HEK293 (cell line): ENCODE data around the gene NCOR1.

Experiments used
- CTCF ChIA-PET: fragments of 350-600 bp; formaldehyde crosslinking; extraction: SDS; loops from one replicate; lab custom pipeline; 2021; ENCODE audit warnings: antibody characterized with exemption; lab: Yijun Ruan, JAX
- POLR2A ChIA-PET: fragments of 300-600 bp; formaldehyde crosslinking; extraction: SDS; loops from one replicate; lab custom pipeline; 2020; ENCODE audit warnings: antibody characterized with exemption, inconsistent platforms; lab: Yijun Ruan, JAX
- H3K27ac ChIP-seq: fragments of 200-500 bp; sonication (Bioruptor generic); 2 replicates; pipeline ENCODE4 v1.5.1; 2014; ENCODE audit warnings: low read depth, low read length, control low read depth, inconsistent platforms; ENCODE audit errors: extremely low read depth
- H3K36me3 ChIP-seq, 2 experiments: fragments of 200-500 bp in 1 of 2; sonication (Bioruptor generic) in 1 of 2; 1 replicate in 1 of 2; 2 replicates in 1 of 2; pipeline ENCODE4 v1.5.1; 2014 to 2017; ENCODE audit warnings: inconsistent platforms in 2 of 2, low read length in 2 of 2; ENCODE audit not compliant: control insufficient read depth in 2 of 2, insufficient read depth in 1 of 2
- H3K4me1 ChIP-seq: fragments of 200-500 bp; sonication (Bioruptor generic); 2 replicates; pipeline ENCODE4 v1.5.1; 2014; ENCODE audit warnings: mild to moderate bottlenecking, low read length, inconsistent platforms; ENCODE audit not compliant: control insufficient read depth, insufficient read depth
- H3K4me3 ChIP-seq: 2 replicates; pipeline ENCODE4 v1.5.1; 2011; ENCODE audit warnings: low read depth, mild to moderate bottlenecking, control low read depth, low read length, moderate library complexity
- H3K9me3 ChIP-seq: fragments of 200-500 bp; sonication (Bioruptor generic); 2 replicates; pipeline ENCODE4 v1.5.1; 2014; ENCODE audit warnings: low read depth, low read length, inconsistent platforms; ENCODE audit not compliant: control insufficient read depth, insufficient read depth
- BCL11A ChIP-seq: fragments of 450-650 bp; formaldehyde crosslinking; IDR thresholded peaks from 2 replicates; pipeline ENCODE4 v1.5.1; 2016; ENCODE audit warnings: low read depth, missing biosample characterization, missing genetic modification characterization
- GLI2 ChIP-seq: fragments of 450-650 bp; formaldehyde crosslinking; IDR thresholded peaks from 2 replicates; pipeline ENCODE4; 2017; ENCODE audit warnings: missing biosample characterization, missing genetic modification characterization, low read depth, borderline replicate concordance
- GLIS1 ChIP-seq: fragments of 450-650 bp; formaldehyde crosslinking; IDR thresholded peaks from 2 replicates; pipeline ENCODE4 v1.5.1; 2016; ENCODE audit warnings: missing biosample characterization, missing genetic modification characterization
- HOXC10 ChIP-seq: sonication (generic); formaldehyde crosslinking; IDR thresholded peaks from 2 replicates; pipeline ENCODE4 v1.8.1; 2023; ENCODE audit warnings: mild to moderate bottlenecking, missing genetic modification reagents
- OSR2 ChIP-seq: fragments of 450-650 bp; formaldehyde crosslinking; IDR thresholded peaks from 2 replicates; pipeline ENCODE4 v1.5.1; 2016; ENCODE audit warnings: missing biosample characterization, missing genetic modification characterization
- SP7 ChIP-seq: fragments of 450-650 bp; formaldehyde crosslinking; IDR thresholded peaks from 2 replicates; pipeline ENCODE4 v1.5.1; 2016; ENCODE audit warnings: missing biosample characterization, missing genetic modification characterization
- ZBTB17 ChIP-seq: fragments of 450-650 bp; formaldehyde crosslinking; IDR thresholded peaks from 2 replicates; pipeline ENCODE4 v1.5.1; 2016; ENCODE audit warnings: missing biosample characterization, missing genetic modification characterization
- ZFHX2 ChIP-seq: fragments of 450-650 bp; formaldehyde crosslinking; conservative IDR thresholded peaks from 2 replicates; pipeline ENCODE4 v1.5.1; 2016; ENCODE audit warnings: missing biosample characterization, missing genetic modification characterization
- ZNF26 ChIP-seq: fragments of 450-650 bp; formaldehyde crosslinking; IDR thresholded peaks from 2 replicates; pipeline ENCODE4 v1.5.1; 2016; ENCODE audit warnings: missing biosample characterization, missing genetic modification characterization
- ZNF274 ChIP-seq, 2 experiments: fragments of 200-500 bp in 1 of 2; fragments of 450-650 bp in 1 of 2; sonication (Bioruptor generic) in 1 of 2; formaldehyde crosslinking in 1 of 2; IDR thresholded peaks; 2 replicates each; pipeline versions ENCODE4 v1.5.1 to v1.6.1; 2014 to 2016; ENCODE audit warnings: borderline replicate concordance in 1 of 2, inconsistent platforms in 1 of 2, low read length in 1 of 2, missing biosample characterization in 1 of 2, missing genetic modification characterization in 1 of 2
- ZNF335 ChIP-seq: fragments of 450-650 bp; formaldehyde crosslinking; conservative IDR thresholded peaks from 2 replicates; pipeline ENCODE4 v1.5.1; 2016; ENCODE audit warnings: missing biosample characterization, missing genetic modification characterization
- ZNF354C ChIP-seq: fragments of 450-650 bp; formaldehyde crosslinking; IDR thresholded peaks from 2 replicates; pipeline ENCODE4 v1.5.1; 2016; ENCODE audit warnings: missing biosample characterization, missing genetic modification characterization, low read depth, borderline replicate concordance
- ZNF560 ChIP-seq: fragments of 450-650 bp; formaldehyde crosslinking; IDR thresholded peaks from 2 replicates; pipeline ENCODE4 v1.5.1; 2017; ENCODE audit warnings: missing biosample characterization, missing genetic modification characterization, borderline replicate concordance
- ZNF585B ChIP-seq: fragments of 450-650 bp; formaldehyde crosslinking; IDR thresholded peaks from 2 replicates; pipeline ENCODE4 v1.5.1; 2016; ENCODE audit warnings: missing biosample characterization, missing genetic modification characterization
- ZNF704 ChIP-seq: fragments of 450-650 bp; formaldehyde crosslinking; IDR thresholded peaks from 2 replicates; pipeline ENCODE4 v1.5.1; 2016; ENCODE audit warnings: missing biosample characterization, missing genetic modification characterization
- ZNF707 ChIP-seq: fragments of 450-650 bp; formaldehyde crosslinking; IDR thresholded peaks from 2 replicates; pipeline ENCODE4 v1.5.1; 2016; ENCODE audit warnings: missing biosample characterization, missing genetic modification characterization
- TF ChIP-seq, protein P1 (sequence below): fragments of 450-650 bp; formaldehyde crosslinking; IDR thresholded peaks from 2 replicates; pipeline ENCODE4 v1.5.1; 2016; ENCODE audit warnings: missing biosample characterization, missing genetic modification characterization
- TF ChIP-seq, protein P2 (sequence below): fragments of 450-650 bp; formaldehyde crosslinking; IDR thresholded peaks from 2 replicates; pipeline ENCODE4 v1.5.1; 2016; ENCODE audit warnings: missing biosample characterization, missing genetic modification characterization

The NCOR1 gene

DNA sequence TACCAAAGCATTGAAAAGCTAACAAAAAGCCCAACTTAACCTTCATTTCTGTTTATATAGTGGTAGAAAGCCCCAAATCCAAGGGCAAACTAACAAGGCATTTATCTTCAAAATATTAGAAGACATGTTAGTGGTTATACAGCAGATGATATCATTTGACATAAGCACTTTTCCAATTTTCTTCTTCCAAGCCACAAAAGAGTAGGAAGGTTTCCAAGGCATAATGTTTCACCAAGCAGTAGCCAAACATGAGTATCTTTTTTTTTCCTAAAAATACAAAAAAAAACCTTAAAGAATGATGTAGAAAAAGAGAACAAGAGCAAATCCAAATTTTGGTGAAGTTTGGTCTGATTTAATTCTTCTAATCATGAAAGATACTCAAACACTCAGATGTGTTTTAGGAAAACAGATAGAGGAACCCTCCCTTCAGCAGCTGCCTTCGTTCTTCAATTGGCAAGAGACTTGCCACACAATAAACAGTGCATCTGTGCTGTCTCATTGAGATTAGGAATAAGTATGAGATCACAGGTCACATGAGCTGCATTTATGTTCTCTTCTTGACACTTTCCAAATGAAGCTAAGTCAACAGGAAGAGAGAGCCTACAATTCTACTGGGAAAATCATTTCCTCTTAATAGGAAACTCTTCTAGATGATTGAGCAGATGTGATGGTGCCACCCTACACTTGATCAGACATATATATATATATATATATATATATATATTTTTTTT, 109.0 kb downstream of the NCOR1 start (continued):
- TF ChIP-seq ZNF704 (no peak), ZNF26 (tag by site-specific recombination) (peak; percentile 11; the same call in 1 of the 2 replicates), ZNF560 (tag by site-specific recombination) (no peak), ZBTB17 (0 out of 2 replicates have a peak, but pooled peaks have one; percentile 47), ZNF585B (tag by site-specific recombination) (no peak), GLI2 (tag by site-specific recombination) (no peak), ZNF354C (tag by site-specific recombination) (no peak)

- H3K4me3 ChIP-seq: no peak overlapping the region
- TF ChIP-seq, protein P1, sequence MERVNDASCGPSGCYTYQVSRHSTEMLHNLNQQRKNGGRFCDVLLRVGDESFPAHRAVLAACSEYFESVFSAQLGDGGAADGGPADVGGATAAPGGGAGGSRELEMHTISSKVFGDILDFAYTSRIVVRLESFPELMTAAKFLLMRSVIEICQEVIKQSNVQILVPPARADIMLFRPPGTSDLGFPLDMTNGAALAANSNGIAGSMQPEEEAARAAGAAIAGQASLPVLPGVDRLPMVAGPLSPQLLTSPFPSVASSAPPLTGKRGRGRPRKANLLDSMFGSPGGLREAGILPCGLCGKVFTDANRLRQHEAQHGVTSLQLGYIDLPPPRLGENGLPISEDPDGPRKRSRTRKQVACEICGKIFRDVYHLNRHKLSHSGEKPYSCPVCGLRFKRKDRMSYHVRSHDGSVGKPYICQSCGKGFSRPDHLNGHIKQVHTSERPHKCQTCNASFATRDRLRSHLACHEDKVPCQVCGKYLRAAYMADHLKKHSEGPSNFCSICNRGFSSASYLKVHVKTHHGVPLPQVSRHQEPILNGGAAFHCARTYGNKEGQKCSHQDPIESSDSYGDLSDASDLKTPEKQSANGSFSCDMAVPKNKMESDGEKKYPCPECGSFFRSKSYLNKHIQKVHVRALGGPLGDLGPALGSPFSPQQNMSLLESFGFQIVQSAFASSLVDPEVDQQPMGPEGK: no peak
- no peak for TF ChIP-seq HOXC10
- TF ChIP-seq ZFHX2: no peak
- TF ChIP-seq, protein P2, sequence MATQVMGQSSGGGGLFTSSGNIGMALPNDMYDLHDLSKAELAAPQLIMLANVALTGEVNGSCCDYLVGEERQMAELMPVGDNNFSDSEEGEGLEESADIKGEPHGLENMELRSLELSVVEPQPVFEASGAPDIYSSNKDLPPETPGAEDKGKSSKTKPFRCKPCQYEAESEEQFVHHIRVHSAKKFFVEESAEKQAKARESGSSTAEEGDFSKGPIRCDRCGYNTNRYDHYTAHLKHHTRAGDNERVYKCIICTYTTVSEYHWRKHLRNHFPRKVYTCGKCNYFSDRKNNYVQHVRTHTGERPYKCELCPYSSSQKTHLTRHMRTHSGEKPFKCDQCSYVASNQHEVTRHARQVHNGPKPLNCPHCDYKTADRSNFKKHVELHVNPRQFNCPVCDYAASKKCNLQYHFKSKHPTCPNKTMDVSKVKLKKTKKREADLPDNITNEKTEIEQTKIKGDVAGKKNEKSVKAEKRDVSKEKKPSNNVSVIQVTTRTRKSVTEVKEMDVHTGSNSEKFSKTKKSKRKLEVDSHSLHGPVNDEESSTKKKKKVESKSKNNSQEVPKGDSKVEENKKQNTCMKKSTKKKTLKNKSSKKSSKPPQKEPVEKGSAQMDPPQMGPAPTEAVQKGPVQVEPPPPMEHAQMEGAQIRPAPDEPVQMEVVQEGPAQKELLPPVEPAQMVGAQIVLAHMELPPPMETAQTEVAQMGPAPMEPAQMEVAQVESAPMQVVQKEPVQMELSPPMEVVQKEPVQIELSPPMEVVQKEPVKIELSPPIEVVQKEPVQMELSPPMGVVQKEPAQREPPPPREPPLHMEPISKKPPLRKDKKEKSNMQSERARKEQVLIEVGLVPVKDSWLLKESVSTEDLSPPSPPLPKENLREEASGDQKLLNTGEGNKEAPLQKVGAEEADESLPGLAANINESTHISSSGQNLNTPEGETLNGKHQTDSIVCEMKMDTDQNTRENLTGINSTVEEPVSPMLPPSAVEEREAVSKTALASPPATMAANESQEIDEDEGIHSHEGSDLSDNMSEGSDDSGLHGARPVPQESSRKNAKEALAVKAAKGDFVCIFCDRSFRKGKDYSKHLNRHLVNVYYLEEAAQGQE: peak; percentile 76
- TF ChIP-seq ZNF274 (IDR thresholded peaks at IDR 0.05; ENCODE audit: low read length): no peak
- no peak for TF ChIP-seq ZNF274 (tag by site-specific recombination; IDR thresholded peaks at IDR 0.05; ENCODE audit: borderline replicate concordance)
- ChIA-PET POLR2A (no interaction called here), CTCF (no interaction called here)
- H3K27ac ChIP-seq: no peak overlapping the region
- H3K9me3 ChIP-seq: no peaks in the 10 kb centered on the region
- H3K4me1 ChIP-seq: no peaks in the 10 kb centered on the region
- H3K36me3 ChIP-seq: peaks cover 25 to 55% of the 10 kb centered on the region in 2 experiments
Measured at GRCh38 chr17:16104189-16104588, 111.1 kb downstream of the NCOR1 start.

DNA sequence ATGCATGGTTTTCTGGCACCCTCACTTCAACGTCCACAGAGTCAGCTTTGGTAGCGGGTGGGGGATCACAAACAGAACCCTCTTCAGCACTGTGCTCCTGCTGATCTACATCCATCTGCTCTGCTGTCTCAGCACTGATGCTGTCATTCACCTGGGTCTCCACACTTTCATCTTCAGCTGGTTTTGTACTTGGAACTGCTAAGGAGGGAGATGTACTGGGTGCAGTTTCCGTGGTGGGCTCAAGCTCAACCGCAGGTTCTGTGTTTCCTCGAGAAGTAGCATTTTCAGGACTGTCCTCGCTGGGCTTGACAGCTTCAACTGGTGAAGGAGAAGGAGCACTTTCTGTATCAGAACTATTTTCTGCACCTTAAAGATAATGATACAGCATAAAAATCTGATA, 113.9 kb downstream of the NCOR1 start:
- Histone ChIP-seq H3K36me3 (peaks cover 38 to 68% of the 10 kb centered on the region in 2 experiments), H3K4me1 (no peaks in the 10 kb centered on the region), H3K27ac (no peak overlapping the region), H3K9me3 (no peaks in the 10 kb centered on the region), H3K4me3 (no peak overlapping the region)
- no peak for TF ChIP-seq OSR2
- no peak for TF ChIP-seq SP7
- TF ChIP-seq ZNF707 (tag by site-specific recombination): no peak
- no peak for TF ChIP-seq BCL11A (tag by site-specific recombination)
- no peak for TF ChIP-seq ZNF335 (tag by site-specific recombination)
- no peak for TF ChIP-seq GLIS1 (tag by site-specific recombination)
- CTCF ChIA-PET: interaction anchor here (0.6 to 0.9 kb wide), 2 partner anchors 183 to 872 kb away, joined by 3 to 4 read pairs; no protein-coding TSS in a partner anchor
- POLR2A ChIA-PET: no interaction called here
